GM10248 (cell line): Measurements from ENCODE around the gene USHBP1.

ENCODE experiments used
- CTCF ChIA-PET: fragments of 300-600 bp; sonication (Branson Sonifier 250); formaldehyde crosslinking; extraction: SDS; loops from one replicate; lab custom pipeline; 2021; ENCODE audit warnings: antibody characterized with exemption; lab: Yijun Ruan, JAX
- POLR2A ChIA-PET: fragments of 350-650 bp; sonication (Branson Sonifier 250); formaldehyde crosslinking; extraction: SDS; loops from one replicate; lab custom pipeline; 2020; ENCODE audit warnings: antibody characterized with exemption; lab: Yijun Ruan, JAX
- DNase-seq: peaks from one replicate; pipeline ENCODE4 v3.0.0; 2012; ENCODE audit errors: extremely low spot score
- TF ChIP-seq, protein P1 (sequence below): IDR thresholded peaks from 2 replicates; pipeline ENCODE4 v1.5.1; 2012; ENCODE audit warnings: mild to moderate bottlenecking, low read depth; ENCODE audit errors: extremely low read depth, missing control alignments, control extremely low read depth

Gene USHBP1

GRCh38 chr19:17243211-17243829 is 21.2 kb downstream of the USHBP1 start:
- ChIA-PET CTCF (interaction anchor here (1.2 to 3.3 kb wide), 3 partner anchors 16 to 19 kb away, joined by 3 to 23 read pairs (median 4); partner anchors contain the start of gene OCEL1), POLR2A (interaction anchor here (1.6 kb wide), 1 partner anchor 24 kb away, joined by 3 read pairs; the partner anchor contains the start of gene BABAM1)
- no peak for DNase-seq
- TF ChIP-seq, protein P1, sequence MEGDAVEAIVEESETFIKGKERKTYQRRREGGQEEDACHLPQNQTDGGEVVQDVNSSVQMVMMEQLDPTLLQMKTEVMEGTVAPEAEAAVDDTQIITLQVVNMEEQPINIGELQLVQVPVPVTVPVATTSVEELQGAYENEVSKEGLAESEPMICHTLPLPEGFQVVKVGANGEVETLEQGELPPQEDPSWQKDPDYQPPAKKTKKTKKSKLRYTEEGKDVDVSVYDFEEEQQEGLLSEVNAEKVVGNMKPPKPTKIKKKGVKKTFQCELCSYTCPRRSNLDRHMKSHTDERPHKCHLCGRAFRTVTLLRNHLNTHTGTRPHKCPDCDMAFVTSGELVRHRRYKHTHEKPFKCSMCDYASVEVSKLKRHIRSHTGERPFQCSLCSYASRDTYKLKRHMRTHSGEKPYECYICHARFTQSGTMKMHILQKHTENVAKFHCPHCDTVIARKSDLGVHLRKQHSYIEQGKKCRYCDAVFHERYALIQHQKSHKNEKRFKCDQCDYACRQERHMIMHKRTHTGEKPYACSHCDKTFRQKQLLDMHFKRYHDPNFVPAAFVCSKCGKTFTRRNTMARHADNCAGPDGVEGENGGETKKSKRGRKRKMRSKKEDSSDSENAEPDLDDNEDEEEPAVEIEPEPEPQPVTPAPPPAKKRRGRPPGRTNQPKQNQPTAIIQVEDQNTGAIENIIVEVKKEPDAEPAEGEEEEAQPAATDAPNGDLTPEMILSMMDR: no peak

DNA sequence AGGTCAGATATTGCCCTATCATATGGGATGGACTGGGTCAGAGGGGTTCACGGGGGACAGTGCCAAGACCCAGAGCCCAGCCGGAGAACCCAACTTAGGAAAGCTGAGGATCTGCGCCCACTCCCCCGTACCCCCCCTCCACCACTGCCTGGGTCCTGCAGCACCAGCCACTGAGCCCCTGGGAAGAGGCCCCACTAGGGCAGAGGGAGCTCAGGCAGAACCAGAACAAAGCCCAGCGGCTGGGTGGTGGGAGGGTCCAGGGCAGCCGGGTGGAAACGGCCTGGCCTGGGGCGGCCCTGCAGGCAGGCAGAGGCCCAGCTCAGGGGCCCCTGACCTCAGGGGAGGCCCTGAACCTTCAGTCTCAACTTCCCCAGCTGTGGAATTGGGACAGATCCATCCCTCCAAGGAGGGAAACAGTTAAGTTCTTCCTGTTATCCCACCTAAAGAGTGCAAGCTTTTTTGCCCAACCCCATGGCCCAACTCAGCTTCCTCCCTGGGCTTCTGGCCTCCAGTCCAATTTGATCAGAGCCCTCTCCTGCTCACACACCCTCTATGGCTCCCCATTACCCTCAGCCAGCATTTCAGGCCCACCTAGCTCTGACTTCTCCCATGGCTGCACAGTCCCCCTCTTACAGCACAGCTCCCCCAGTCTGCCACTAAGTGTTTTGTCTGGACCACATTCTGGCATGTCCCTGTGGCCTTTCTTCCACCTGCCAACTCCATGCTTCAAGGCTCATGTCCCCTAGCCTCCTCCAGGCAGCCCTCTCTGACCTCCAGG is 21.9 kb downstream of the USHBP1 start:
- CTCF ChIA-PET: interaction anchor here (1.2 to 3.3 kb wide), 3 partner anchors 16 to 19 kb away, joined by 3 to 23 read pairs (median 4); partner anchors contain the start of gene OCEL1
- TF ChIP-seq, protein P1: no peak
- no peak for DNase-seq
- POLR2A ChIA-PET: interaction anchor here (0.6 to 1.6 kb wide), 3 partner anchors 21 to 59 kb away, joined by 3 to 6 read pairs (median 3); partner anchors contain the start of gene BABAM1

GRCh38 chr19:17240826-17241399 is 23.6 kb downstream of the USHBP1 start:
- CTCF ChIA-PET: interaction anchor here (2.0 kb wide), 1 partner anchor 18 kb away, joined by 5 read pairs; no protein-coding TSS in a partner anchor
- TF ChIP-seq, protein P1: no peak
- POLR2A ChIA-PET: interaction anchor here (0.6 kb wide), 1 partner anchor 14 kb away, joined by 4 read pairs; no protein-coding TSS in a partner anchor
- DNase-seq: no peak

DNA sequence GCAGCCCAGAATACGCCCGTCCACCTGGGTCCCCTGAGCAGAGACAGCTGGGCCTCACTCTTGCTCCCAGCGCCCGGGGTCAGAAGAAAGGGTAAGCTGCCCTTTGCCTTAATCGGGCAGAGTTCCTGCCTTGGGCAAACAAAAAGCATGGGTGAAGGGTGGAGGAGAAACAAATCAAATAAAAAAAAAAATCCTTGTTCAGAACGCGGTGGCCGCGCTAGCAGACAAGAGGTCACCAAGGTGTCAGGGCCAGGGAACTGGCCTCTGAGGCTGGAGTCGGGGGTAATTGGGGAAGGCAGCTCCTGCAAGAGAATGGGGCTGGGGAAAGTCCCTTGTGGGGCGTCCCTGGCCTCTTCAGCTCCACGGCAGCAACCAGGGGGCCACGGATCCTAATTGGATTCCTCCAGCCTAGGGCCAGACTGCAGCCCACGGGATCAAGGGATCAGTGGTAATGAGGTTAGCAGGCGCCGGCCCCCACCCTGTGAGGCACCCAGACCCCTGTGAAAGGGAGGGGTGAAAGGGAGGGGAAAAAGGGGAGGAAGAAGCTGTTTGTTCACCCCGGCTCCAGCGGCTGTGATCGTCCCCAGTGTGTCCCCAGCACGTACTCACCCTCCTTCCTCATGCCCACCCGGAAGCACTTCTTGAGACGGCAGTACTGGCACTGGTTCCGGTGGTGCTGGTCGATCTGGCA is 24.3 kb downstream of the USHBP1 start:
- TF ChIP-seq, protein P1: no peak
- POLR2A ChIA-PET: no interaction called here
- DNase-seq: no peak
- CTCF ChIA-PET: interaction anchor here (0.7 to 2.0 kb wide), 3 partner anchors 19 to 167 kb away, joined by 3 to 5 read pairs (median 3); no protein-coding TSS in a partner anchor

GRCh38 chr19:17237747-17238706 is 26.5 kb downstream of the USHBP1 start:
- ChIA-PET CTCF (interaction anchor here (1.2 to 1.4 kb wide), 3 partner anchors 12 to 22 kb away, joined by 3 read pairs; no protein-coding TSS in a partner anchor), POLR2A (no interaction called here)
- TF ChIP-seq, protein P1: no peak
- no peak for DNase-seq
